GM18499 (cell line): ENCODE data around the gene RUNX2.

ENCODE experiments used
- ATAC-seq: cut with Tn5 transposase; IDR thresholded peaks from one replicate; pipeline ENCODE4 v1.9.1; 2021; ENCODE audit warnings: moderate number of reproducible peaks; ENCODE audit not compliant: insufficient read depth, unreplicated experiment

RUNX2 gene

GRCh38 chr6:45681860-45682511 is 353.9 kb downstream of the RUNX2 start:
- peak; percentile 94 for ATAC-seq

GRCh38 chr6:45684476-45684875 is 356.3 kb downstream of the RUNX2 start:
- ATAC-seq = no peak

- ATAC-seq = no peak
Observed at GRCh38 chr6:45685076-45685475, 356.9 kb downstream of the RUNX2 start.

GRCh38 chr6:45686841-45687569 is 358.9 kb downstream of the RUNX2 start:
- no peak for ATAC-seq

DNA sequence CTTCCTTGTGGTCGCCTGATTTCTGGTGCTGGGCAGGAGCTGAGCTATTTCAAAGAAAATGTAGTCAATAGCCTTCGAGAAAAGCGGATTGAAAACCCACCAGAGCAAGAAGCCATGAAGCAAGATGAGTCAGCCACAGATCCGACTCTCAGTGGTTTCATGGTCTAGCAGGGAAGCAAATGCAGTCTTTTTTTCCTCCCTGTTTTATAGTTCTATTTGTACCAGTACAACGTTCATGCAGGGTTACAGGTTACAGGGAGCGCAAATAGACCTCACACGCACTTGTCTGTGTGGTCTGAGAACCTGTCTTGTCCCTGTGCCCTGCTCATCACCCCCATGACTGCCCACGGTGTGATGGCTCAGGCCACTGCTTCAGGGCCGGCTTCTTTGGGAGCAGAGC is 359.4 kb downstream of the RUNX2 start:
- peak; percentile 83 for ATAC-seq

GRCh38 chr6:45688180-45688579 is 360.1 kb downstream of the RUNX2 start:
- ATAC-seq = no peak

DNA sequence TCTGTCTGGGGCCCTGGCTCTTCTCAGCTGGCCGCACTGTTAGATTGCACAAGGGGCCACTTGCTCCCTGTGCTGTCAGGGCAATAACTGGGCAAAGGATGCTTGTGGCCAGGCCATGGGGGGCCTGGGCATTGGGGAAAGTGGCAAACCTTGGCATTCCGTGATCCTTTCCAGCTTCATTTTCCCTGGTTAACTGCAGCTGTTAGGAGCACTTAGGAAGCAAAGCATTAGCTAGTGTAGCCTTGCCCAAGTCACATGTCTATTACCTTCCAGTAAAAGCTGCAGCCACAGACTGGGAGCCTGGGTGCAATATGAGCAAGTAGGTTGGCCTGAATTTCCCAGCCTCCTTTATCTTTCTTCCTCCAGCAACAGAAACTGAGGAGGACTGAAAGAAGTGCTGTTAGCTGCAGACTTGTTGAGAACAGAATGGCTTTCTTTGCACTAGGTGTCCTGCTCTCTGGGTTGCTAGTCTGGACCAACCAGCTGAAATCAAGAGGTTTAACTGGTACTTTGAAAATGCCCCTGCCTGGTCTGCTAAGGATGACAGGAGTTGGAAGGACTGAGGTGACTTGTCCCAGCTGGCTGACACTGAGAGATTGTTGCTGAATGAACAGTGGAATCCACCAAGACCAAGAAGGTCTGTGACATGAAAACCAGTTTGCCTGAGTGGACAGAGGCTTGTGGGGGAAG is 361.9 kb downstream of the RUNX2 start:
- no peak for ATAC-seq

GRCh38 chr6:45690846-45691245 is 362.7 kb downstream of the RUNX2 start:
- ATAC-seq = no peak

DNA sequence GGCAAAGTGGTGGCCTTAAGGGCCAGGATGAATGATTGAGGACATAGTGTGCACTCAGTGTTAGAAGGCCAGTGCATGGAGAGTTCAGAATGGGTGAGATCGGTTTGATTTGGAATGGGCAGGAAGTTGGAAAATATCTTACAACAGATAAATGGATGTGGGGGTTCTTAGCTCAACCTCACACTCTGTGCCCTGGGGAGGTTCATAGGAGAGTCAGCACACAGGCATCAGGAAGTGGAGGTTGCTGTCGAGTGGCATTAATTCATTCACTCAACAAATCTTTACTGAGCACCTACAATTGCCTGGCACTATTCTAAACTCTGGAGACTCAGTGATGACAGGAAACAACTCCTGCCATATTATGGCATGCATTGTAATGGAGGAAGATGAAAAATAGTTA is 363.3 kb downstream of the RUNX2 start:
- ATAC-seq = no peak

DNA sequence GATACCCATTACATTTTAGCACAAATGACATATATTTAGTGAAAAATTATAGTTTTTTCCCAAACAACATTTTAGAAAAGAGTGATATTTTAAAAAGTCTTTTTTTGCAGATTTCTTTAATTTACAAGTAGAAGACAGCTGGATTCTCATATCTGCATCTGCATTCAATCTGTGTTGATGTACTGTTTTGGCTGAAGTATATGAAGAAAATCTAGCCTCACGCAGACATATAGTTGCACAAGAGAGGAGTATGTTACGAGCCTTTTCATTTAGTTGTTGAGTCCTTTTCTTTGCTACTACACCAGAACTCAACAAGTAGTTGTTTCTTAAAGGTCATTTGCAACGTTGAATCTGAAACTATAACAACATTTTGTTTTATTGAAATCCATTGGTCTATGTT is 363.9 kb downstream of the RUNX2 start:
- ATAC-seq = no peak

DNA sequence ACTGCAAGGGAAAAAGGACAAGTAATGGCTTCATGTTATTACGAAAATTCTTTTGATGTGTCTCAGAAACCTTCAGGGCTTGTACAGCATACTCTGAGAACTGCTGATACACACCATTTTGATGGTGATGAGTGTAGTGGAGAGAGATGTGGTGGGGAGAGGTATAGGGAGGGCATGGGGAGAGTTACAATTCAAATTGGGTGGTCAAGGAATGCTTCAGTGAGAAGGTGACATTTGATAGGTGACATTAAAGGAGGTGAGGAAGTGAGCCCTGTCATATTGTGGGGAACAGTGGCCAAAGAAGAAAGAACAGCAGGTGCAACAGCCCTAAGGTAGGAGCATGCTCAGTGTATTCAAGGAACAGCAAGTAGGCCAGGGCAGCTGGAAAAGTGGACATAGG is 368.6 kb downstream of the RUNX2 start:
- no peak for ATAC-seq

GRCh38 chr6:45697605-45698004 is 369.5 kb downstream of the RUNX2 start:
- peak; percentile 70 for ATAC-seq

DNA sequence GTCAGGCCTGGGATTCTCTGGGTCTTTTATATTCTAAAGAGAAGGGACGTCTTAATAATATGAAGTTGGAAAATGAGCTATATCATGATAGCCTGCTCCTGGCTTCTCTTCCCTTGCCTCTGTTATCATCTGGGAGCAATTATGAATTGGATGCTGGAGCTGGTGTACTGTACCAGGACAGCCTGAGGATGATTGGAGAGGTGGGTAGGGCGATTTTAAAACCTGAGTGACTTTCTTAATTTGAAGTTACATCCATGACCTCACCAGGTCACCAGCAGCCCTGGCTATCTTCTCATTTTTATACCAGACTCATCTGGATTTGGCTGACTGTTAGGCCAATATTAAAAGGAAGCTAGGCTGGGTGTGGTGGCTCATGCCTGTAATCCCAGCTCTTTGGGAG is 369.9 kb downstream of the RUNX2 start:
- ATAC-seq = no peak

- ATAC-seq = no peak
Observed at GRCh38 chr6:45699663-45700062, 371.5 kb downstream of the RUNX2 start.

DNA sequence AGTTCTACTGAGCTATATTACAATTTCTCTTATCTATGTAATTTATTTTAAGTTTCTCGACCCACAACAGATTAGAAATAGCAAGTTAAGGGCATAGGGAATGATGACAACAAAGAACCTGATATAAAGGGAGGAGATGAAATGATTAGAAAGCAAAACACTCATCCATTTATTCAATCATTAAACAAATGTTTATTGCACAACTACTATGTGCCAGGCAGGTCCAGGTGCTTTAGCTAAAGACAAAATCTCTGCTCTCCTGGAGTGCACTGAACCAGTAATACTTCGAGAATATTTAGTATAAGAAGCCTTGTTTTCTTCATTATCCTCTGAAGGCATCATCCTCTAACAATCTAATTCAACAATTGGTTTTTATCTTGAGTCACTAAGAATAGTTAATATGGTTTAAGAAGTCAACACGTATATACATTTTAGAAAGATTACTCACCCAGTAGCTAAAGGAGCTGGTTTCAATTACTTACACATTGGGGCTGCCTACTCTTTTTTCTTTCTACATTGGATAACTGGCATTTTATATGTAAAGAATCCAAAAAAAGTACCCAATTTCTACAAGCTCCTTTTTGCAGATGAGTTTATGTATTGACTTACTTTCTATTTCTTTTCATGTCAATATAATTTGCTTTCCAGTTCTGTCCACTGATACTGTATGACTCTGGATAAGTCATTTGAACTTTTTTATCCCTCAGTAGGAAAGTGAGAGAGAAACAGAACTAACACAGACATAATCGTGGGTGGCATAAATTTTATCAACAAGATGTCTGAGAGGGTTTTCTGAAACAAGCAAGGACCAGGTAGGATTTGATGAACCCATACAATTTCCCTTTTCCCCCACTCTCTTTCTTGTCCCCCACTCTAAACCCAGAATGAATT is 375.0 kb downstream of the RUNX2 start:
- ATAC-seq = no peak

DNA sequence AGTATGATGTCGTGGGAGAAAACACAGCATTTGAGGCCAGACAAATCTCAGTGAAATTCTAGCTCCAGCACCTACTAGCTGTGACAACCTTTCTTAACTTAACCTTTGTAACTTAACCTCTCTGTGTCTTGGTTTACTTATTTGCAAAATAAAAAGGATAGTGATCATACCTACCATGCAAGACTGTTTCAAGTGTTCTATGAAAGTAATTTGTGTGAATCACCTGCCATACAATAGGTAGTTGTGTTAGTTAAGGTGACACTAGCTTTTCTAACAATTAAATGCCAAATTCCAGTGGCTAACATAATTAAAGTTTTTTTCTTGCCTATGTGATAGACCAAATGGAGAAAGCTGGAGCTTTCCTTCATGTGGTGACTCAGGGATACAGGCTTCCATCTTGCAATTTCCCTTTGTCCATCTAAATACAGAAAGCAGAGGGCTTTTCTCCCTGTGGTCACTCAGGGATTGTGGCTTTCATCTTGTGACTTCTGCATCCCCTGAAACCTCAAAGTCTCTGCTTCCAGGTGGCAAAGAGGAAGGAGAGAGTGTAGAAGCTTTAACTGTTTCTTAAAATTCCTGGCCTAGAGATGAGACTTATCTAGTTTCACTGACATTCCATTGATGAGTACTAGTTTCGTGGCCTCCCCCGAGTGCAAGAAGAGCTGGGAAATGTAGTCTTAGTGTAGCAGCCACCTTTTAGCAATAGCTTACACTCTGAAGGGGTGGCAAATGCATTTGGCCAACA is 376.1 kb downstream of the RUNX2 start:
- no peak for ATAC-seq

DNA sequence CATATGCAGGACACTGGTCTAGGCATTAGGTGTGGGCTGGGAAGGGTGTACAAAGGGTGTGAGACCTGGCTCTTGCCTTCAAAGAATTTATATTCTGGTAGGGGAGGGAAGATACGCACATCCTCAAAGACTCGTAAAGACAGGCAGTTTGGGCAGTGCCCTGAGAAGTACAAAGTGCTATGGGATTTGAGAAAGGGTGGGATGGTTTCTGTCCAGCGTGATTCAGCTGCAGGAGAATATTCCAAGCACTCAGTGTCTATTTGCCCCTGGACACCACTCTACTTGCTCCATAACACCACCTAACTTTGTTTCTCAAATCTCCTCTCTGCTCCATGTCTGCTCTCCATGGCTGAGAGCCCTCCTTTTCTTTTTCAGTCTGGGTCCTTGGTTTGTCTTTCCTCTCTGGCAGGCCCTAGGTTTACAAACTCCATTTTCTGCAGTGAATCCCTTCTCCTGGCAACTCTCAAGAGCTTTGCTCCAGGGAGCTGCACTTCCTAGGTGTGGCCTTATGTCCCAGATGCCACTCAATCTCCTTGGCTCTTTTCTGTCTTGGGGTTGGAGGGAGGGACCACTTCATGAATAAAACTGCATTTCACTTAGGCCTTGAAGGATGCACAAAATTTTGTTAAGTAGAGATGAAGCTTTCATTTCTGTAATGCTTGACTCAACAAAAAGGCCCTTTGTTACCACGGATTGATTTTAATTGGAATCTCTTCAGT is 377.2 kb downstream of the RUNX2 start:
- ATAC-seq = no peak

DNA sequence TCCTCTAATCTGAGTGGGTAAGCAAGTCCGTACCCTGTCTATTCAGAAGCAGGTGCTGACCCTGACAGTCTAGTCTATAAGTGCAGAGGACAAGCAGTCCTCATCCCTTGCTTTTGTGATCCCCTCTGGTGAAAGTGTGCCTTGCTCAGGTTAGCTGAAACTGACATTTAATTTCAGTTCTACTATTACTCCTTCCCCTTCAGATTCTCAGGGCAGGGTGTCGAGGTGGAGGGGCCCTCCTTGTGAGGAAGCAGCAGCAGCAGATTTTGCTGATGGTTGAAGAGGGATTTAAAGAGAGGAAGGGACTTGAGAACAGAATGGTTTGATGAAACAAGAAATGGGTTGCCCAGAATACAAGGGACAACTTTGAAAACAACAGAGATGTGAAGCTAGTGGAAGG is 378.2 kb downstream of the RUNX2 start:
- ATAC-seq = no peak

DNA sequence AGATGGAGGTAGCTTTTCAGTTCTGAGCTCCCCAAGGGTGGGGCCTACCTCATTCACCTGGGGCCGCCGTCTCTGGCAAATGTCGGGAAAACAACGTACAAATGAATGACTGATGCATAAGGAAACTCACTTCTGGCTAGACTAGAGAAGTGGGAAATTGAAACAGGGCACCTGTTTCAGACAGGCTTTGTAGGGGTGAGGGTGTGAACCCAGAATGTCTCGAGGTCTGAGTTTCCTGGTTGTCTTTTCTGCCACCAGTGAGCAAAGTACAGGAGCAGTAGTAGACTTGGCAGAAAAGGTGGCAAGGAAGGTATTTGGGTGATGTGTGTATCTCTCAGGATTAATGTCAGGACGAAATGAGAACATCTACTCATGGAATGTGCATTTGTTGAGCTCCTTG is 379.0 kb downstream of the RUNX2 start:
- no peak for ATAC-seq
